Lower leg skin (tissue), 3 donors: Measurements from ENCODE around the gene PLPP4.

Experiments
- CTCF ChIP-seq, 3 donors: fragments of 450-650 bp; IDR thresholded peaks; one replicate each; pipeline ENCODE4 v1.5.1; 2016; ENCODE audit warnings: antibody characterized with exemption in 3 of 3, mild to moderate bottlenecking in 3 of 3, moderate library complexity in 2 of 3
- POLR2A ChIP-seq, 2 donors: fragments of 450-650 bp; IDR thresholded peaks; one replicate each; pipeline ENCODE4 v1.6.1; 2016 to 2017; ENCODE audit warnings: antibody characterized with exemption in 2 of 2, mild to moderate bottlenecking in 1 of 2, moderate library complexity in 1 of 2

- no peak for TF ChIP-seq CTCF (IDR thresholded peaks at IDR 0.05)
- TF ChIP-seq POLR2A (IDR thresholded peaks at IDR 0.05) = no peak
Measured at GRCh38 chr10:120492346-120492745, 35.3 kb downstream of the PLPP4 start.
